Erythroblast (primary cell): ENCODE results near the gene SAFB.

ENCODE experiments used
- GATA1 ChIP-seq: IDR thresholded peaks from 2 replicates; pipeline ENCODE4 v1.6.1; 2011; ENCODE audit warnings: low read depth, mild to moderate bottlenecking, control low read depth, low read length, moderate library complexity
- POLR2A ChIP-seq: IDR thresholded peaks from 2 replicates; pipeline ENCODE4 v1.6.1; 2011; ENCODE audit warnings: mild to moderate bottlenecking, low read length

GRCh38 chr19:5575590-5575989 lies 47.3 kb upstream of the SAFB start:
- TF ChIP-seq POLR2A (no peak), GATA1 (no peak)
